Esophagus muscularis mucosa (tissue), 4 donors: ENCODE results near the gene PTPN14.

Source experiments
- CTCF ChIP-seq, 3 experiments: fragments of 200-600 bp in 2 of 3; fragments of 450-650 bp in 1 of 3; sonication (generic) in 2 of 3; IDR thresholded peaks; one replicate each; pipeline ENCODE4 v1.5.1; 2017 to 2019; ENCODE audit warnings: antibody characterized with exemption in 3 of 3, mild to moderate bottlenecking in 2 of 3, moderate library complexity in 1 of 3
- EP300 ChIP-seq: sonication (generic); formaldehyde crosslinking; IDR thresholded peaks from one replicate; pipeline ENCODE4 v1.6.1; 2017; ENCODE audit warnings: antibody characterized with exemption
- POLR2A ChIP-seq: fragments of 450-650 bp; IDR thresholded peaks from one replicate; pipeline ENCODE4 v1.6.1; 2017; ENCODE audit warnings: antibody characterized with exemption, moderate library complexity, mild to moderate bottlenecking, low read depth
- POLR2AphosphoS5 ChIP-seq, 2 donors: sonication (generic); formaldehyde crosslinking; IDR thresholded peaks; one replicate each; pipeline ENCODE4 v1.6.1; 2017; ENCODE audit warnings: antibody characterized with exemption in 2 of 2

DNA sequence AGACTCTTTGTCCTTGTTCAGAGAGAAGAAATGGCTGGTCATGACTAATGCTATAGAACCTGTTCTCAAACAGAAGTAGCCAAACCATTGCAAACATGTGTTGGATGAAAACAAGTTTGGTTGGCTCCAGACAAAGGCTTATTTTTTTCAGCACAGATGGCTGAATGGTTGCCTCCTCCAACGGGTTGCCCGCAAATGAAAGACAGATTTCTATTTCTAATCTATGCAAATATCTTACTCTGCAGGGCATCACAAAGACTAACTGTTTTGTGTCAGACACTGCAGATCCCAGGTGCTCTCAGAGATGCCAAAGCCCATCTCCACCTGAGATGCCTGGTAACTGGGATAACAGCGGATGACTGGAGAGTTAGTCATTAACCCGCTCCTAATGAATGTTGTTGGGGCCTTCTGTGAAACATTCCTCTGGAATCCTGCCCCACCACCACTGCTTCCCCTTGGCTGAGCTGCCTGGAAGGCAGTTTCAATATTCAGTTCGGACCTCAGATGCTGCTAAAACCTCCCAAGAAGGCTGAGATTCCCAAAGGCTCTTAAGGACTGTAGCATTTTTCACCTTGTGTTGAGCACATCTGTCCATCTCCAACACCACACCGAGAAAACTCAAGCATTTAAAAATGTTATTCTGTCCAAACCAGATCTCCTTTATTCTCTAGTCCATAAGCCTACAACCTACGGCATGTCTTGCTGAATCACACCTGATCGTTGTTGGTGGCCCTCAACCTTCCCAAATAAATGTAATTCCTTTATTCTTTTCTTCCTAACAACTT is 104.4 kb downstream of the PTPN14 start:
- TF ChIP-seq POLR2AphosphoS5 (IDR thresholded peaks at IDR 0.05) (peak in 1 of 2 donors; percentile 32), POLR2A (no peak), CTCF (IDR thresholded peaks at IDR 0.05) (no peak), EP300 (no peak)
